DMS153 treated with DMSO at 0.1 percent for 48 hours (cell line): ENCODE data around the gene CAV2.
A peak's percentile ranks its signal among the peaks of the same experiment; 100 is the strongest.

Experiments used
- DNase-seq: peaks from one replicate; lab custom pipeline; 2025; ENCODE audit not compliant: unreplicated experiment; lab: John Stamatoyannopoulos, UW

Gene CAV2

DNA sequence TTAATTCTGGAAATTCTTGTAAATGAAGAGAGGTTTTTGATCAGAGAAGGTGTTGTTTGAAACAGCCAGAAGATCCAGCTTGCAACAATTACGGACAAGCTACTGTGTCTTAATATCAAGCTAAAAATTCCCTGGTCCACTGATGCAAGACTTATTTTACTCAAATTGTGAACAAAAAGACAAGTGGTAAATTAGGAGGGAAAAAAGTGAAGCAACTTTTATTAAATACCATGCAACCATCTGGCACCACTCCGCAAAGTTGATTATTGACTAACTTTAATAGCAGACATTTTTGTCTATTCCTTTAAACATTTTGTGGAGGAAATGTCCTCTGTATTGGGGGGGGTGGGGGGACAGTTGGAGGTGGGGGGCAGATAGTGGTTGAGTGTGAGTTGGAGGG lies 5.1 kb upstream of the CAV2 start:
- DNase-seq = no peak

- no peak for DNase-seq
Measured at GRCh38 chr7:116495736-116496135, 3.8 kb upstream of the CAV2 start.

DNA sequence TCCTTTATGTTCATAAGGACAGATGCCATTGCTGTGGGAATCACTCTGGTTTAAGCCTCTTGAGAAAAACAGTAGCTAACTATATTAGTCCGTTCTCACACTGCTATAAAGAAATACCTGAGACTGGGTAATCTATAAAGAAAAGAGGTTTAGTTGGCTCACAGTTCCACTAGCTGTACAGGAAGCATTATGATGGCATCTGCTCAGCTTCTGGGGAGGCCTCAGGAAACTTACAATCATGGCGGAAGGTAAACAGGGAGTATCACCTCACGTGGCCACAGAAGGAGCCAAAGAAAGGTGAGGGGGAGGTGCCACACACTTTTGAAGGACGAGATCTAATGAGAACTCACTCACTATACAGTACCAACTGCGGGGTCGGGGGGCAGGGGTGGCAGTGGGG lies 2.9 kb upstream of the CAV2 start:
- DNase-seq = no peak

GRCh38 chr7:116497708-116498107 lies 1.8 kb upstream of the CAV2 start:
- DNase-seq = no peak

DNA sequence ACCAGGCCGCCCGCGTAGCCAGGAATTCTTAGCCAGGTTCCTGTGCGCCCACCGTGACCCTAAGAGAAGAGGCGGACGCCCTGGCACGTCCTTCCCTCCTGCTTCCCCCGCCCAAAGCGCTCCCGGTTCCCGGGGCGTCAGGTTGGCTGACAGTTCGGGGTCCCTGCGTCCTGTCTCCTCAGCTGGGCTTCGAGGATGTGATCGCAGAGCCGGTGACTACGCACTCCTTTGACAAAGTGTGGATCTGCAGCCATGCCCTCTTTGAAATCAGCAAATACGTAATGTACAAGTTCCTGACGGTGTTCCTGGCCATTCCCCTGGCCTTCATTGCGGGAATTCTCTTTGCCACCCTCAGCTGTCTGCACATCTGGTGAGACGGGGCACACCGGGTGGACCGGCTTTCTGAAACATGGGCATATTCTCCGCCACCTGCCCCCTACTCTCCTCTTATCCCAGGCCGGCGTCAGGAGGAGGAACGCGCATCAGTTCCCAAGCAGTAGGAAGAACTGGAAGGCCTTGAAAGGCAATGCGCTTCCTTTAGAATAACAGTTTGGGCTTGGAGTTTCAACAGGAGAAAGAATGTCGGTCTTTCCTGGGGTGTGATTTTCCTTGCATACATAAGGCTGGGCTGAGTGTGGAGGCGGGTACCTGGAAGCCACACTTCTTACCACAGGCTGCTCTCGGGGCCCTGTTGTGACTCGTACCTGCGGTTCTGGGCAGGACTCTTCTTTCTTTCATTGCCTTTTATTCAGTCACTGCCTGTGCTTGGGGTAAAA lies 728 bp downstream of the CAV2 start:
- DNase-seq = no peak

DNA sequence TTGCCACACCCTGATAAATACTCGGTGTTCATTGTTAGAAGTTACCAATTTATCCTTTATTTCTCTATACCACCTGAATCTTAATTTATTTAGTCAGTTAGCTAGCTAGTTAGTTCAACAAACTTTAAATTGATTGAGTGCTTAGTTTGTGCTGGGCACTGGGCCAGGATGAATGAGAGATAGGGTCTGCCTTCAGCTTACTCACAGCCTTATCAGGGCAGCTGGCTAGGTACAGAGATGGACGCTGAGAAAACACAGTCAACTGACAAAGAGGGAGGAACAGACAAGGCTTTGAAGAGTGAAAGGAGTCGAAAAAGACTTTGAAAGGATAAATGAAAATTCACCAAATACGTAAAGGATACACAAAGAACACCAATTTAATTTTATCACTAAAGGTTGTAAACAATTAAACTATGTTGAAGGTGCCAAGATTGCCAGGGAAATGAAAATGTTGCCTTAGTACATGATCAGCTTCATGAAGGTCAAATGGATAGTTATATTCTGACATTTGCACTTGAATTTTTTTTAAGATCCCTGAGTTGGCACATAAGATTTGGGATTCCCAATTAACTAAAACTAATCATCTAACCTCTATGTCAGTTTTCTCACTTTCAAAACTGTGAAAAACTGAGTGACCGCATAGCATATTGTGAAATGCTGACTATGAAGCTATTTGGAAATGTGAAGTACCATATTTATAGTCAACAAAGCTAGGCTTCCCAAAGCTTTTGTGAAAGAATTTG lies 2.1 kb downstream of the CAV2 start:
- DNase-seq = no peak

DNA sequence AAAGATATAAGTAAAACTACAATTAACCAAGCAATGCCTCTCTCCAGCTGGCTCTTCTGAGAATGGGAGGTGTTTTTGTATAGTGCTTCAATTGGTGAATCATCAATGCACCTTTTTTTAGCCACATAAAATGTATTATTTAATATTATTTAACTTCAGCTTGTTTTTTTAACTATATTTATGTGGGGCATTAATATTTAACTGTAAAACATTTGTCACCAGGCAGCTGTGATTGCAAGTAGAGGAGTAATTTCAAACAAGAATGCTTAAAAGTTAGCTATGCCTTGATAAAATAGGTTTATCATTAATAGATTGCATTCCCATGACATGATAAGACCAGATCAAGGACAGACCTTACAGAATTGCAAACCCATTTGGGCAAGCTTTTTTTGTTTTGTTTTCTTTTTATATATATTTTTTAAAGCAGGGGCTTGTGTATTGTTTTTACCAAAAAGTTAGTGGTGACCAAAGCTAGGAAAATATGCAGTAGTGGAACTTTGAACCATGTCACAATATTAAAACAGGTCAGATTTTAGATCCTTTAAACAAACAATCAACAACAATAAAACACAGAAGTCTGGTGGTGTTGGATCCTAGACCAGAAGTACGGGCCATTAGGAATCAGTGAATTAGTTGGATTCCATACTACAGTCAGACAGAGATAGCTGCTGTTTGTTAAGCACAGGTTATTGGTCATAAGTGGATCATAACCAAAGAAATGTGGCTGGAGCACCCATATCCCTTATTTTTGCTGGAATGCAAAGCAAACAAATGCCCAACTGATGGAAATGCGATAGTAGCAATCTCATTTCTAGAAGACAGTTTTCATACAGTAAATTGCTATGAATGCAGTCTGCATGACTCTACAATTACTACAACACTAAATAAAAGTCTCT lies 2.9 kb downstream of the CAV2 start:
- DNase-seq = no peak

GRCh38 chr7:116503835-116504234 lies 4.3 kb downstream of the CAV2 start:
- DNase-seq = no peak

DNA sequence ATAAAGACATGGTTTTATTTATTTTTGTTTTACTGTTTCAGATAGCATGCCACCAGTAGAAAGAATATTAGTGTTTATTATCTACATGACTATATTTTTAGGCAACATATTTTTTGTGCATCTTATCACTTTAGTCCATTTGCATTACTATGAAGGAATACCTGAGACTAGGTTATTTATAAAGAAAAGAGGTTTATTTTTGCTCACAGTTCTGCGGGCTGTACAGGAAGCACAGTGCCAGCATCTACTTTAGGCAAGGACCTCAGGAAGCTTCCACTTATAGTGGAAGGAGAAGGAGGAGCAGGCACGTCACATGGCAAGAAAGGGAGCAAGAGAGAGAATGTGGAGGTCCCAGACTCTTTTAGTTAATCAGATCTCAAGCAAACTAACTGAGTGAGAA lies 5.7 kb downstream of the CAV2 start:
- DNase-seq = no peak

DNA sequence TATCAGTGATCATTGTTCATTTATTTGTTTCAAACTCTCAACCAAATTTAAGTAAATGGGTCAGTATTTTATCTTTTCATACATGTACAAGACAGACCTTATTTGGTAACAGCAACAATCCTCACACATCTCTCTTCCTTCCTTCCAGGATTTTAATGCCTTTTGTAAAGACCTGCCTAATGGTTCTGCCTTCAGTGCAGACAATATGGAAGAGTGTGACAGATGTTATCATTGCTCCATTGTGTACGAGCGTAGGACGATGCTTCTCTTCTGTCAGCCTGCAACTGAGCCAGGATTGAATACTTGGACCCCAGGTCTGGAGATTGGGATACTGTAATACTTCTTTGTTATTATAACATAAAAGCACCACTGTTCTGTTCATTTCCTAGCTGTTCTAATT lies 6.3 kb downstream of the CAV2 start:
- no peak for DNase-seq

DNA sequence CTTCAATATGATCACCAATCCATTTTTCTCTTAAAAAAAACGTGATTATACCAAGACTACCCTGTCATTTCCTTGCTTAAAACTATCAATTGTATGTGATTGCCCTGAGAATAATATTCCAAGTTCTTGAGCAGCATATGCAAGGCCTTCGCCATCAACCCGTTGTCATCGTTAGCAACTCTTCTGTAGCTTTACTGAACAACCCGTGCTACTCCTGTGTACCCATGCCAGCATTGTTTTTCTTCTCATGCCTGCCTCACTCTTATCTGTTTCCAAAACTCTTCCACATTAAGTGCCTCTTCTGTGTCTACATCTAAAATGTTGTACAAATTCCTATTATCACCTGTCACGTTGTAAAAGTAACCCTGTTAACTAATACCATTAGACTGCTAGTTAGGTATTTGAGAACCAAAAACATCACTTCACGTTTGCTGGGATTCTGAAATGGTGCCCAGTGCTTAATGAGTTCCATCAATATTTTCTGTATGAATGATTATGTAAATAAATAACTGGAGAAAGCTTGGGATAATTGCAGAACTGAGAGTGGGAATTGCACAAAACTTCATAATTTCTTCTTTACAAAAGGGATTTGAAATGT lies 10.5 kb downstream of the CAV2 start:
- no peak for DNase-seq

DNA sequence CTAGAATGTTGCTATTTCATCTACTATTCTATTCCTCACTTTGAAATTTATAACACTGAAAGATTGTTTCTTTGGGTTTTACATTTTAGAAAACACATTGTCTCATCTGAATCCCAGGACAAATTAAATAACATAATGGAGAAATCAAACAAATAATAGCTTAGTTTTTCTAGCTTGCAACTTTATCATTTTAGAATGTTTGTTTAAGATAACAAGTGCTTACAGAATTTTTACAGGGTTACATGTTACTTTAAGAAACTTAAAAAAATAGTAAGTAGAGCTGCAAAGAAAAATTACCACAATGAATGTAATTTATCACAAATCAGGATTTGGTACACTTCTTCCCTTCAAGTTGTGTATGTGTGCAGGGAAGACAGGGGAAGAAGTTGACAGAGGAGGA lies 11.3 kb downstream of the CAV2 start:
- no peak for DNase-seq

DNA sequence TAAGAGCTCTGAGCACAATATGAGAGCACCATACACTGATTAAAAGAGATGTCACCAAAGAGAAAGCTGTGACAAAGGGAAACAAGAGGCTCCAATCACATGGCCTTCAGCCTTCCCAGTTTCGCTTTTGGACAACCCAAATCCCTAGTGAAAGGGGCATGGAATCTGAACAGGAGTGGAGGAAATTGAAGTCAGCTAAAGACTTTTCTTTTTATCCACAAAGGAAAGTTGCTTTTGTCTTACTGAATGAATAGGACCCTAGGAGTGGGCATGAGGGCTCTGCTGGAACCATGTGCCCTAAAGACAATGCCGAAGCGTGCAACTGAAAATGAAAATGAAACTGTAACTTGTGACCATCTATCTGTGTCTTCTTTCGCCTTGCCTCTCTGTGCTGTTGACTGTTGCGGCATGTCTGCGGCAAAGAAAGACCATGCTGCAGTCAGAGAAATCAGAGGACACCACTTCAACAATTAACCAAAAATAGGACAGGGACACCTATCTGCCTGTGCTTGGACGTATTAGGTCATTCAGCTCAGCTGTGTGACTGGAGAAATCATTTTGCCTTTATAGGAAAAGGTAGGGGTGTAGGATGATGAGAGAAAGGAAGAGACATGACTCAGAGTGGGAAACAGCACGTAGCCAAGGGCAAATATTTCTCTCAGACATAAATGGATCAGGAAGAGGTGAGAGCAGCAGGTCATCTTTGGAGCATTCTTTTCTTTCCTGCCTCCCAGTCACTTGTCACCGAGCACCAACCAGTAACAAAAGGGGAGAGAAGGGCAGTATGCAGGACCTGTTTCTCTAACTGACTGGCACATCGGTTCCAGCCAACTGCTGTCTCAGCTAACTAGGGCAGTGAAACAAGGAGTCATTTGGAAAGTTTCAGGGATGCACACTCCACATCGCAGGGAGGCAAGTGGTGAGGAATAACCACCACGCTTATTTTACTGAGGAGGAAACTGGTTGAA lies 12.3 kb downstream of the CAV2 start:
- peak; percentile 62 for DNase-seq

- no peak for DNase-seq
Measured at GRCh38 chr7:116512520-116513188, 13.1 kb downstream of the CAV2 start.

DNA sequence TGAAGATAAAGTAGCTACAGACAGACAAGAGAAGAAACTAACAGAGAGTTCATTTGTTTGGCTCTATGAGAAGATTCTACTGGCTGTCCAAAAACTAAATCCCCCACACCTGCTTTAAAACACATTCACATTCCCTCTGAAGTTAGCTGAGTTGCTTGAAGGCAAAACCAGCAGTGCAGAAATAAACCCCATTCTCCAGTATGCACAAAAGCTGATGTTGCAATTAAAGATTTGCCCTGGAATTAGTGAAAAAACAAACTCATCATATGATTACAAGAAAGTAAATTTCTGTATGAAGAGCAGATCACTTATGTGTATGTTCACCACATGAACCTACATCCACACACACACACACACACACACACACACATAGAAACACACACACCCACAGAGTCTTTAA lies 16.0 kb downstream of the CAV2 start:
- no peak for DNase-seq

DNA sequence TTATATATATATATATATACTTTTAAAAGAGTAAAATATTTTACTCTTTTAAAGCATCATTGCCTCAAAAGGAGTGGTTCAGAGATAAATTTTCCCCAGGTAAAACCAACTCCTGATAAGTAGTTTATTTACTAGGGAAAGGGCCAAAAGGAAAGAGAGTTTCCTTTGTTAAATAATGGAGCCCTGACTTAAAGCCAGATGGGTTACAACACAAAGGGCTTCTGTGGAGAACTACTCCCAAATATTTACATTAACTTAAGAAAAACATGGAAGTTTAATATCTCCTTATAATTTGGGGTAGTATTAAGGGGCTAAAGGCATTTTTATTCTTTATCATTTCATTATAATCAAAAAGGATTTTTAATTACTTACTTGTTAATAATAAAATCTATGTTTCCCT lies 16.8 kb downstream of the CAV2 start:
- DNase-seq = no peak

- DNase-seq = no peak
Measured at GRCh38 chr7:116517626-116518025, 18.1 kb downstream of the CAV2 start.

DNA sequence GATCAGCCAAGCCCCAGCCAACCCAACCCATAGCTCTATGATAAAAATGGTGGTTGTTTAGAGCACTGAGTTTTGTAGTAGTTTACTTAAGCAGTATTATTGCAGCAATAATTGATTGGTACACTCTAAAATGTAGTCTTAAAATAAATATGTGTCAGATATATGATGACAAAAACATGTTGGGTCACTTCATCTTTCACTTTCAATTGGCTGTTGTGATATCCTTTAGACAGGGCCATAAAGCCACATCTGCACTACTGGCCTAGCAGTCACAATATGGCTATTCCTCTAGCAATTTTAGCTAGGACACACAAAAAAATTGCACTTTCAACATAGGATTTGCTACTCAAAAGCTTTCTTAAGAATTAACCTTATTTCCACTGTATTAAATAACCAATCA lies 19.4 kb downstream of the CAV2 start:
- no peak for DNase-seq

DNA sequence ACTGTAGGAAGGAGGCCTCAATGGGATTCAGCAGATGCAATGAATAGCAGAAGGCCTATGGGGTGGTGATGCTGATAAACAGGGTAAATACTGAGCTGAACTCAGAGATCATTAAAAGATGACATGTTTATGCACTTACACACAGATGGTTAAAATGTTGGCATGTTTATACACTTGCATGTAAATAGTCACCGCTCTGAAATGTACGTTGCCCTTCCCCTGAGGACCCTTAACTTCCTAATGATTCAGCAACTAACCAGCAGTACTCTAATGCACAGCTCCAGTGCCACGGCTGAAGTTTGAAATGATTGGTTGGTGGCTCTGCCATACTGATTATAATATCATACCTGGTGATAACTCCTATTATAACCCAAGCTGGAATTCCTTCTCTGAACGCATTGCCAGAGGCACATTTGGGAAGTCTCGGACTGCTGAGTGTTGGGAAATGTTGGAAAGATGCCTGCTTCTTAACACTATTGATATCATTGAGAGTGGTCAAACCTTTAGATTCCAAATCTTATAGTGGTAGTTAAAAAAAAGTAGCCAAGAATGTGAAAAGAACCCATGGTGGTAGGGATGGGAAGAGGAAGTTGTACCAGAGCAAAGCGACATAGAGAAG lies 21.6 kb downstream of the CAV2 start:
- no peak for DNase-seq
